Aorta (tissue), 5 donors: ENCODE data around the gene RHBDL1. TPM values are rescaled to one million over a fixed set of nuclear protein-coding genes. Genes with fewer than 3 reads are reported as not detected.

Source experiments
- ATAC-seq: fragments of 200-7000 bp; cut with Tn5 transposase; one replicate; pipeline ENCODE4 v1.9.1; 2022; ENCODE audit warnings: moderate library complexity; ENCODE audit not compliant: low FRiP score
- DNase-seq, 2 donors: peaks; one replicate each; pipeline ENCODE4 v3.0.0-alpha.2; 2020
- H3K27ac ChIP-seq, 2 donors: one replicate each; pipeline ENCODE4 v1.5.1; 2013; ENCODE audit warnings: low read length in 2 of 2, mild to moderate bottlenecking in 2 of 2, moderate library complexity in 2 of 2, control low read depth in 1 of 2, inconsistent platforms in 1 of 2, low read depth in 1 of 2
- H3K27me3 ChIP-seq, 2 donors: one replicate each; pipeline ENCODE4 v1.6.1; 2013; ENCODE audit warnings: control low read depth in 1 of 2, low read length in 1 of 2, mild to moderate bottlenecking in 1 of 2, moderate library complexity in 1 of 2; ENCODE audit not compliant: insufficient read depth in 2 of 2, control insufficient read depth in 1 of 2
- H3K36me3 ChIP-seq, 2 donors: one replicate each; pipeline ENCODE4 v1.6.1; 2013; ENCODE audit warnings: control low read depth in 1 of 2, low read length in 1 of 2, mild to moderate bottlenecking in 1 of 2; ENCODE audit not compliant: insufficient read depth in 2 of 2, control insufficient read depth in 1 of 2
- H3K4me1 ChIP-seq, 2 donors: one replicate each; pipeline ENCODE4 v1.6.1; 2013; ENCODE audit warnings: low read length in 2 of 2, control low read depth in 1 of 2, mild to moderate bottlenecking in 1 of 2, moderate library complexity in 1 of 2; ENCODE audit not compliant: insufficient read depth in 2 of 2, control insufficient read depth in 1 of 2
- H3K4me3 ChIP-seq, 2 donors: one replicate each; pipeline ENCODE4 v1.5.1; 2013; ENCODE audit warnings: low read length in 2 of 2, control low read depth in 1 of 2, mild to moderate bottlenecking in 1 of 2
- H3K9me3 ChIP-seq: one replicate; pipeline ENCODE4 v1.6.1; 2013; ENCODE audit warnings: mild to moderate bottlenecking, low read length; ENCODE audit not compliant: control insufficient read depth
- WGBS, 2 donors: extraction: QIAGEN DNeasy Blood & Tissue Kit; methylation state at CpG; one replicate each; pipeline ENCODE4 v1.1.7; 2013; 5-methylcytosine and 5-hydroxymethylcytosine counted together
- intact Hi-C, 2 donors: fragments of 100-400 bp; cut with DNase I; formaldehyde crosslinking; loops; one replicate each; pipeline versions ENCODE4 v1.14.2 to v1.15.0; 2022
- polyA plus RNA-seq, 2 donors: library from polyadenylated mRNA; stranded (reverse); fragments of 200-250 nt; gene quantifications; one replicate each; pipeline ENCODE4 v1.2.3, GENCODE V29; 2013
- total RNA-seq, 2 donors: library from RNA; stranded (reverse); fragmentation: NEBNext Ultra II Directional; extraction: Animal tissue kit (Norgen Biotek cat#: 25700); gene quantifications; one replicate each; pipeline ENCODE4 v1.2.1, GENCODE V29; 2021
- donor health status: healthy with polysubstance abuse.
- donor health status: Bipolar disorder and iron deficiency.
- donor health status: DM: no; HTN: no; CAD: no.
- donor health status: DM: no; HTN: no; CAD: no.
- donor health status: DM: yes; HTN: yes; CAD: no.

RHBDL1 gene
- total and polyA plus RNA-seq, 4 donors: 0.88 to 1.5 (median 1.3) TPM; not detected in 1

GRCh38 chr16:675884-676564 lies 553 bp downstream of the RHBDL1 start:
- Histone ChIP-seq H3K36me3 (peaks cover 0 to 11% of the 10 kb centered on the region in 2 donors), H3K4me3 (peak overlapping the region in 1 of 2 donors; percentile 29), H3K4me1 (no peaks in the 10 kb centered on the region), H3K27me3 (no peaks in the 10 kb centered on the region), H3K9me3 (no peaks in the 10 kb centered on the region), H3K27ac (no peak overlapping the region)
- no peak for ATAC-seq
- WGBS, 2 donors: 37 to 53% methylated on average over 17 to 25 of the region's 25 CpGs
- intact Hi-C loops: no loop called here
- DNase-seq: no peak

GRCh38 chr16:676565-676902 lies 1.1 kb downstream of the RHBDL1 start:
- H3K4me3 ChIP-seq: no peak overlapping the region
- ATAC-seq: no peak

GRCh38 chr16:676913-677312 lies 1.4 kb downstream of the RHBDL1 start:
- no peak overlapping the region for H3K27ac ChIP-seq
- H3K4me1 ChIP-seq: no peaks in the 10 kb centered on the region
- no peaks in the 10 kb centered on the region for H3K9me3 ChIP-seq
- no peak for ATAC-seq
- 77 to 80% methylated on average over 23 of the region's 23 CpGs for WGBS, 2 donors
- no peak for DNase-seq
- intact Hi-C loops: no loop called here
- no peaks in the 10 kb centered on the region for H3K27me3 ChIP-seq
- H3K4me3 ChIP-seq: no peak overlapping the region
- peaks cover 0 to 12% of the 10 kb centered on the region in 2 donors for H3K36me3 ChIP-seq

More at GRCh38 chr16:676565-676902, 1.1 kb downstream of the RHBDL1 start:
- Histone ChIP-seq H3K27ac (no peak overlapping the region), H3K27me3 (no peaks in the 10 kb centered on the region), H3K9me3 (no peaks in the 10 kb centered on the region), H3K36me3 (peaks cover 0 to 11% of the 10 kb centered on the region in 2 donors), H3K4me1 (no peaks in the 10 kb centered on the region)
- 93 to 94% methylated on average over 21 of the region's 21 CpGs for WGBS, 2 donors
- DNase-seq: no peak
- intact Hi-C loops: no loop called here

GRCh38 chr16:677316-678190 lies 2.1 kb downstream of the RHBDL1 start:
- intact Hi-C loops: no loop called here

GRCh38 chr16:678209-678857 lies 2.9 kb downstream of the RHBDL1 start:
- no peaks in the 10 kb centered on the region for H3K4me1 ChIP-seq
- H3K27me3 ChIP-seq: no peaks in the 10 kb centered on the region
- H3K9me3 ChIP-seq: no peaks in the 10 kb centered on the region
- H3K4me3 ChIP-seq: no peak overlapping the region
- peaks cover 0 to 5% of the 10 kb centered on the region in 2 donors for H3K36me3 ChIP-seq
- intact Hi-C loops: no loop called here
- WGBS, 2 donors: 80 to 82% methylated on average over 21 of the region's 21 CpGs
- DNase-seq (no peak), ATAC-seq (no peak)
- H3K27ac ChIP-seq: no peak overlapping the region

More at GRCh38 chr16:677316-678190, 2.1 kb downstream of the RHBDL1 start:
- DNase-seq: no peak
- Histone ChIP-seq H3K27me3 (no peaks in the 10 kb centered on the region), H3K9me3 (no peaks in the 10 kb centered on the region), H3K4me3 (no peak overlapping the region), H3K36me3 (peaks cover 0 to 10% of the 10 kb centered on the region in 2 donors), H3K4me1 (no peaks in the 10 kb centered on the region), H3K27ac (no peak overlapping the region)
- WGBS, 2 donors: 62 to 72% methylated on average over 56 to 57 of the region's 57 CpGs
- no peak for ATAC-seq

- DNase-seq (peak; percentile 78 to 89), ATAC-seq (peak; percentile 8)
- H3K9me3 ChIP-seq: no peaks in the 10 kb centered on the region
- H3K4me1 ChIP-seq: no peaks in the 10 kb centered on the region
- WGBS, 2 donors: 26% methylated on average over 48 to 52 of the region's 52 CpGs
- H3K4me3 ChIP-seq: peak overlapping the region in 1 of 2 donors; percentile 12
- H3K36me3 ChIP-seq: peaks cover 0 to 5% of the 10 kb centered on the region in 2 donors
- no peaks in the 10 kb centered on the region for H3K27me3 ChIP-seq
- H3K27ac ChIP-seq: peak overlapping the region in 1 of 2 donors; percentile 42
- intact Hi-C loops: no loop called here
Observed at GRCh38 chr16:678858-679813, 3.7 kb downstream of the RHBDL1 start.

GRCh38 chr16:679814-680624 lies 4.5 kb downstream of the RHBDL1 start, which contains the start of gene STUB1:
STUB1 (plus strand) TSS chr16:680410; CDS start chr16:680526, 116 bp downstream.
- Histone ChIP-seq H3K36me3 (peaks cover 0 to 5% of the 10 kb centered on the region in 2 donors), H3K9me3 (no peaks in the 10 kb centered on the region), H3K4me1 (no peaks in the 10 kb centered on the region), H3K27me3 (no peaks in the 10 kb centered on the region), H3K4me3 (peak within 1 kb of the TSS; percentile 67 to 73), H3K27ac (peak within 1 kb of the TSS in 1 of 2 donors; percentile 80)
- 1% methylated on average over 66 to 91 of the region's 91 CpGs for WGBS, 2 donors
- DNase-seq (peak; percentile 90 to 96), ATAC-seq (peak; percentile 83)
- intact Hi-C loops: no loop called here
